Loucy (cell line): ENCODE results near the gene MCM3AP.
"Not testable (repeated sequence)": the region's sequence is repeated elsewhere in the genome, so short reads cannot be mapped to it uniquely, and the experiment has no call there.

Experiments used
- H2AFZ ChIP-seq: fragments of 200-600 bp; sonication (generic); 2 replicates; pipeline ENCODE4 v1.6.0; 2016; ENCODE audit warnings: antibody characterized with exemption, mild to moderate bottlenecking, low read length, moderate library complexity
- H3F3A ChIP-seq: fragments of 200-600 bp; 2 replicates; pipeline ENCODE4 v1.6.0; 2016; ENCODE audit warnings: antibody characterized with exemption, low read depth, mild to moderate bottlenecking
- H3K27me3 ChIP-seq: fragments of 200-600 bp; sonication (generic); 2 replicates; pipeline ENCODE4 v1.6.1; 2014; ENCODE audit warnings: low read length, mild to moderate bottlenecking; ENCODE audit not compliant: insufficient read depth, poor library complexity, severe bottlenecking
- H3K36me3 ChIP-seq: fragments of 200-600 bp; sonication (generic); 2 replicates; pipeline ENCODE4 v1.6.1; 2016; ENCODE audit warnings: low read length; ENCODE audit not compliant: insufficient read depth
- H3K4me1 ChIP-seq: fragments of 200-600 bp; sonication (generic); 2 replicates; pipeline ENCODE4 v1.5.1; 2014; ENCODE audit warnings: low read length, mild to moderate bottlenecking; ENCODE audit not compliant: insufficient read depth, poor library complexity, severe bottlenecking
- H3K4me2 ChIP-seq: fragments of 200-600 bp; sonication (generic); 2 replicates; pipeline ENCODE4 v1.6.0; 2014; ENCODE audit warnings: antibody characterized with exemption, low read length, low read depth, mild to moderate bottlenecking; ENCODE audit not compliant: poor library complexity, severe bottlenecking
- H3K4me3 ChIP-seq: fragments of 200-600 bp; sonication (generic); 2 replicates; pipeline ENCODE4 v1.5.1; 2014; ENCODE audit warnings: low read length, mild to moderate bottlenecking, mixed read lengths; ENCODE audit not compliant: poor library complexity, severe bottlenecking
- H3K79me2 ChIP-seq: fragments of 200-600 bp; sonication (generic); 2 replicates; pipeline ENCODE4 v1.6.1; 2014; ENCODE audit warnings: low read length; ENCODE audit not compliant: insufficient read depth
- H3K9ac ChIP-seq: fragments of 200-600 bp; sonication (generic); 2 replicates; pipeline ENCODE4 v1.6.0; 2014; ENCODE audit warnings: mild to moderate bottlenecking, low read depth, low read length, moderate library complexity; ENCODE audit not compliant: poor library complexity, severe bottlenecking
- H3K9me2 ChIP-seq: fragments of 200-600 bp; sonication (generic); replicated peaks from 2 replicates; pipeline ENCODE4 v1.6.1; 2016; ENCODE audit warnings: low read depth, low read length, mixed read lengths
- H3K9me3 ChIP-seq: fragments of 200-600 bp; sonication (generic); 2 replicates; pipeline ENCODE4 v1.6.1; 2014; ENCODE audit warnings: mild to moderate bottlenecking, antibody characterized with exemption, low read length, low read depth; ENCODE audit not compliant: insufficient read depth
- H4K20me1 ChIP-seq: fragments of 200-600 bp; sonication (generic); 2 replicates; pipeline ENCODE4 v1.6.0; 2014; ENCODE audit warnings: antibody characterized with exemption, low read length, mild to moderate bottlenecking; ENCODE audit not compliant: insufficient read depth, poor library complexity, severe bottlenecking
- EZH2phosphoT487 ChIP-seq: fragments of 200-600 bp; IDR thresholded peaks from 2 replicates; pipeline ENCODE4 v1.6.1; 2018; ENCODE audit warnings: antibody characterized with exemption, mild to moderate bottlenecking, moderate library complexity, borderline replicate concordance
- TF ChIP-seq, protein P1 (sequence below): fragments of 200-600 bp; sonication (generic); conservative IDR thresholded peaks from 2 replicates; pipeline ENCODE4 v1.5.1; 2014; ENCODE audit warnings: mild to moderate bottlenecking, antibody characterized with exemption, low read length

The MCM3AP gene

DNA sequence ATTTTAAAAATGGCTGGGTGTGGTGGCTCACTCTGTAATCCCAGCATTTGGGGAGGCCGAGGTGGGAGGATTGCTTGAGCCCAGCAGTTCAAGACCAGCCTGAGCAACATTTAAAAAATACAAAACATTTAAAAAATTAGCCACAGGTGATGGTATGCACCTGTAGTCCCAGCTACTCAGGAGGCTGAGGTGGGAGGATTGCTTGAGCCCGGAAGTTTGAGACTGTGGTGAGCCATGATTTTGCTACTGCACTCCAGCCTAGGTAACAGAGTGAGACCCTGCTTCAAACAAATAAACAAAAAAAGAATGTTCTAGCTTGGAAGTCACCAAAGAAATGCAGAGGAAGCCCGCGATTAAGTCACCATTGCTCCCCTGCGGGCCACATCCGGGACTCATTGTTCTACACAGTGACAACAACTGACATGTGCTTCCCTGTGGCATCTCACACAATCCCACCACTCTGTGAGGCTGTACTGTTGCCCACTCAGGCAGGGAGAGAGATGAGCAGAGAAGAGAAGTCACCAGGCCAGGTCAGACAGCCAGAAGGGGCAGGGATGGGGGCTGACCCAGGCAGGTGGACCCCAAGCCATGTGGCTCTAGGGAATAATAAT is 82.7 kb downstream of the MCM3AP start:
- no peaks in the 10 kb centered on the region for H3K9me2 ChIP-seq
- TF ChIP-seq, protein P1, sequence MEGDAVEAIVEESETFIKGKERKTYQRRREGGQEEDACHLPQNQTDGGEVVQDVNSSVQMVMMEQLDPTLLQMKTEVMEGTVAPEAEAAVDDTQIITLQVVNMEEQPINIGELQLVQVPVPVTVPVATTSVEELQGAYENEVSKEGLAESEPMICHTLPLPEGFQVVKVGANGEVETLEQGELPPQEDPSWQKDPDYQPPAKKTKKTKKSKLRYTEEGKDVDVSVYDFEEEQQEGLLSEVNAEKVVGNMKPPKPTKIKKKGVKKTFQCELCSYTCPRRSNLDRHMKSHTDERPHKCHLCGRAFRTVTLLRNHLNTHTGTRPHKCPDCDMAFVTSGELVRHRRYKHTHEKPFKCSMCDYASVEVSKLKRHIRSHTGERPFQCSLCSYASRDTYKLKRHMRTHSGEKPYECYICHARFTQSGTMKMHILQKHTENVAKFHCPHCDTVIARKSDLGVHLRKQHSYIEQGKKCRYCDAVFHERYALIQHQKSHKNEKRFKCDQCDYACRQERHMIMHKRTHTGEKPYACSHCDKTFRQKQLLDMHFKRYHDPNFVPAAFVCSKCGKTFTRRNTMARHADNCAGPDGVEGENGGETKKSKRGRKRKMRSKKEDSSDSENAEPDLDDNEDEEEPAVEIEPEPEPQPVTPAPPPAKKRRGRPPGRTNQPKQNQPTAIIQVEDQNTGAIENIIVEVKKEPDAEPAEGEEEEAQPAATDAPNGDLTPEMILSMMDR, result no peak
- TF ChIP-seq EZH2phosphoT487, result no peak
- no peaks in the 10 kb centered on the region for H3K27me3 ChIP-seq
- H3K9me3 ChIP-seq, result 0 out of 2 replicates have a peak, but pooled peaks cover 3% of the 10 kb centered on the region
- H3F3A ChIP-seq, result no peaks in the 10 kb centered on the region
- H3K36me3 ChIP-seq, result peaks cover 55% of the 10 kb centered on the region; the same call in 1 of the 2 replicates
- no peak overlapping the region for H3K4me3 ChIP-seq
- H2AFZ ChIP-seq, result no peak overlapping the region
- H3K9ac ChIP-seq, result no peak overlapping the region
- H3K79me2 ChIP-seq, result no peaks in the 10 kb centered on the region
- no peaks in the 10 kb centered on the region for H3K4me1 ChIP-seq
- H3K4me2 ChIP-seq, result no peak overlapping the region
- H4K20me1 ChIP-seq, result no peaks in the 10 kb centered on the region

DNA sequence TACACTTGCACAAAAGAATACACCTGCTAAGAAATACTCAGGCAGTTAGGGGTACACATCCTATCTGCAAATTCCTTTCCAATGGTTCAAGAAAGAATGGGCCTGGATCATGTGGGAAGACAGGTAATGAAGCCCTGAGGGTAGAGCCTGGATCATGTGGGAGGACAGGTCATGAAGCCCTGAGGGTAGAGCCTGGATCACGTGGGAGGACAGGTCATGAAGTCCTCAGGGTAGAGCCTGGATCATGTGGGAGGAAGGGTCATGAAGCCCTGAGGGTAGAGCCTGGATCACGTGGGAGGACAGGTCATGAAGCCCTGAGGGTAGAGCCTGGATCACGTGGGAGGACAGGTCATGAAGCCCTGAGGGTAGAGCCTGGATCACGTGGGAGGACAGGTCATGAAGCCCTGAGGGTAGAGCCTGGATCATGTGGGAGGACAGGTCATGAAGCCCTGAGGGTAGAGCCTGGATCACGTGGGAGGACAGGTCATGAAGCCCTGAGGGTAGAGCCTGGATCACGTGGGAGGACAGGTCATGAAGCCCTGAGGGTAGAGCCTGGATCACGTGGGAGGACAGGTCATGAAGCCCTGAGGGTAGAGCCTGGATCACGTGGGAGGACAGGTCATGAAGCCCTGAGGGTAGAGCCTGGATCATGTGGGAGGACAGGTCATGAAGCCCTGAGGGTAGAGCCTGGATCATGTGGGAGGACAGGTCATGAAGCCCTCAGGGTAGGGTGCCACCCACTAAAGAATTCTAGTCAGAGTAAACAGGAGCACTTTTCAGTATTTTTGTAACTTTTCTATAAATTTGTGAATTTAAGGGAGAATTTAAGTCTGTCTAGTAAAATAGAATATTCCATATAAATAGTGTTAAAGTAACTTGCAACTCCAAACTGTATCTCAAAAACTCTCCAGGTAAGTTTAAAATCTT is 84.3 kb downstream of the MCM3AP start:
- H4K20me1 ChIP-seq, H3K4me2 ChIP-seq, H3K79me2 ChIP-seq, H2AFZ ChIP-seq, H3K27me3 ChIP-seq, H3K4me3 ChIP-seq, H3F3A ChIP-seq, H3K9me2 ChIP-seq, H3K9ac ChIP-seq, H3K9me3 ChIP-seq, H3K4me1 ChIP-seq: not testable (repeated sequence)
- H3K36me3 ChIP-seq, result peaks cover 54% of the 10 kb centered on the region; the same call in 1 of the 2 replicates

DNA sequence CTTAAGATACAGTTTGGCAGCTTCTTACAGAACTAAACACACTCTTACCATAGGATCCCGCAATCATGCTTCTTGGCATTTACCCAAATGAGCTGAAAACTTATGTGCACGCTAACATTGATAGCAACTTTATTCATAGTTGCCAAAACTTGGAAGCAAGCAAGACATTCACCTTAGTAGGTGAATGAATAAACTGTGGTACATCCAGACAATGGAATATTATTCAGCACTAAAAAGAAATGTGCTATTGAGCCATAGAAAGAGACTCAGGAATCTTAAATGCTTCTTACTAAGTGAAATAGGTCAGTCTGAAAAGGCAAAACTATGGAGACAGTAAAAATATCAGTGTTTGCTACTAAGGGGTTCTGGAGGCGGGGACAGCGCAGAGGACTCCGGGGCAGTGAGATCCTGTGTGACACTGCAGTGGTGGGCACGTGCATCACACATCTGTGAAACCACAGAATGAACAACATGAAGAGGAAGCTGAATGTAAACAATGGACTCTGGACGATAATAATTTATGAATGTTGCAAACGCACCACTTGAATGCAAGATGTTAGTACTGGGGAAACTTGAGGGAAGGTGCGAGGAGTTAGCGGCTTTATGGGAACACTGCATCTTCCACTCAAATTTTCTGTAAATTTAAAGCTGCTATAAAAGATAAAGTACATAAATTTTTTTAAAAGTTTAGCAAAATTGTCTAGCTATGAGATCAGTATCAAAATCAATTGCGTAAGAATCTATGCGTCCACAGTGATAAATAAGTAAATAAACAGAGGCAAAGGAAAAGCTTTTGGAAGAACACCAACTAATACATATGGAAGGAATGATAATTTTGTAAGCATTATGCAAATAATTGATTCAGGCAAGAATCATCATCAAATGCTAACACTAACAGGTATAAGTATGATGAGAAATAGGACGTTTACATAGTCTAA is 85.7 kb downstream of the MCM3AP start:
- Histone ChIP-seq H3K9me3 (0 out of 2 replicates have a peak, but pooled peaks cover 3% of the 10 kb centered on the region), H3K27me3 (no peaks in the 10 kb centered on the region), H3K36me3 (peaks cover 54% of the 10 kb centered on the region; the same call in 1 of the 2 replicates)

More for the DNA sequence above, 85.7 kb downstream of the MCM3AP start:
- no peak overlapping the region for H3K4me3 ChIP-seq
- H3F3A ChIP-seq, result no peaks in the 10 kb centered on the region
- no peak overlapping the region for H2AFZ ChIP-seq
- TF ChIP-seq, protein P1, result no peak
- TF ChIP-seq EZH2phosphoT487, result no peak
- no peaks in the 10 kb centered on the region for H3K79me2 ChIP-seq
- no peaks in the 10 kb centered on the region for H3K9me2 ChIP-seq
- H3K4me1 ChIP-seq, result no peaks in the 10 kb centered on the region
- no peak overlapping the region for H3K4me2 ChIP-seq
- H3K9ac ChIP-seq, result no peak overlapping the region
- H4K20me1 ChIP-seq, result no peaks in the 10 kb centered on the region
